Transverse colon (tissue), 4 donors: ENCODE results near the gene FGF2. TPM values are rescaled to one million over a fixed set of nuclear protein-coding genes. Genes with fewer than 3 reads are reported as not detected.

Experiments used
- DNase-seq: peaks from one replicate; pipeline ENCODE4 v3.0.0-alpha.2; 2019
- H3K27ac ChIP-seq, 4 donors: fragments of 200-600 bp; sonication (generic); 2 replicates each; pipeline ENCODE4 v1.5.1; 2016 to 2018; ENCODE audit warnings: inconsistent platforms in 4 of 4
- H3K27me3 ChIP-seq: fragments of 200-600 bp; sonication (generic); 2 replicates; pipeline ENCODE4 v1.5.1; 2017; ENCODE audit warnings: inconsistent platforms
- H3K36me3 ChIP-seq, 4 donors: fragments of 200-600 bp; sonication (generic); 2 replicates each; pipeline ENCODE4 v1.5.1; 2017 to 2019; ENCODE audit warnings: inconsistent platforms in 4 of 4
- H3K4me1 ChIP-seq, 4 donors: fragments of 200-600 bp; sonication (generic); 2 replicates each; pipeline ENCODE4 v1.5.1; 2017 to 2020; ENCODE audit warnings: inconsistent platforms in 4 of 4
- H3K4me3 ChIP-seq, 4 donors: fragments of 200-600 bp; sonication (generic); 1 replicate in 1 of 4; 2 replicates in 3 of 4; pipeline versions ENCODE4 v1.5.1 to v1.6.1; 2017 to 2019; ENCODE audit warnings: inconsistent platforms in 4 of 4
- H3K9me3 ChIP-seq, 2 donors: fragments of 200-600 bp; sonication (generic); 2 replicates each; pipeline ENCODE4 v1.5.1; 2017 to 2019; ENCODE audit warnings: inconsistent platforms in 2 of 2
- CTCF ChIP-seq, 5 experiments: fragments of 200-600 bp in 3 of 5; fragments of 450-650 bp in 2 of 5; sonication (generic) in 3 of 5; IDR thresholded peaks; 1 replicate in 2 of 5; 2 replicates in 3 of 5; pipeline ENCODE4 v1.5.1; 2016 to 2017; ENCODE audit warnings: antibody characterized with exemption in 5 of 5, inconsistent platforms in 3 of 5, mild to moderate bottlenecking in 2 of 5, moderate library complexity in 1 of 5
- EP300 ChIP-seq: sonication (generic); formaldehyde crosslinking; IDR thresholded peaks from one replicate; pipeline ENCODE4 v1.6.1; 2017; ENCODE audit warnings: antibody characterized with exemption, low read depth
- POLR2A ChIP-seq: fragments of 450-650 bp; IDR thresholded peaks from one replicate; pipeline ENCODE4 v1.6.1; 2016; ENCODE audit warnings: antibody characterized with exemption, mild to moderate bottlenecking, moderate library complexity
- POLR2AphosphoS5 ChIP-seq, 3 donors: sonication (generic); formaldehyde crosslinking; IDR thresholded peaks; one replicate each; pipeline ENCODE4 v1.6.1; 2016; ENCODE audit warnings: antibody characterized with exemption in 3 of 3
- WGBS, 2 donors: methylation state at CpG; one replicate each; pipeline ENCODE4 v1.1.5; 2018; ENCODE audit warnings: low coverage in 1 of 2; 5-methylcytosine and 5-hydroxymethylcytosine counted together
- in situ Hi-C, 4 donors: fragments of 200-750 bp; cut with MboI; loops; one replicate each; pipeline versions ENCODE4 v1.15.0 to v1.15.1; 2017; ENCODE audit warnings: low sequenced_read_pairs in 3 of 4, low pct_ligation_motif_present in 1 of 4, low pct_unique_long_range_greater_than_20kb in 1 of 4
- intact Hi-C: fragments of 100-400 bp; cut with DNase I; formaldehyde crosslinking; loops from one replicate; pipeline ENCODE4 v1.15.1; 2023; ENCODE audit warnings: low total_unique reads
- total RNA-seq, 4 donors: library from RNA; depleted of rRNA; stranded (reverse); fragments of >200 nt; gene quantifications; one replicate each; pipeline ENCODE4 v1.1.0, GENCODE V29; 2016

The FGF2 gene
- total RNA-seq, 4 donors from 2014 or later, result 1.9 to 8.6 (median 5.8) TPM

- no peak for TF ChIP-seq POLR2AphosphoS5 (IDR thresholded peaks at IDR 0.05)
- no peak for TF ChIP-seq EP300
- TF ChIP-seq CTCF (IDR thresholded peaks at IDR 0.05), result no peak
- no peak for TF ChIP-seq POLR2A
- H3K4me1 ChIP-seq, result peaks cover 0 to 22% (median 9%) of the 10 kb centered on the region in 4 donors
- H3K27me3 ChIP-seq, result no peaks in the 10 kb centered on the region
- no peak for DNase-seq
- peak overlapping the region in 3 of 4 donors; percentile 77 to 93 (median 89) for H3K27ac ChIP-seq
- in situ Hi-C loops (loop anchor here (10.0 to 25.0 kb wide), 4 partner anchors 156 to 334 kb away; no protein-coding TSS in a partner anchor), intact Hi-C loops (loop anchor here (5.0 to 10.0 kb wide), 2 partner anchors 94 to 316 kb away; partner anchors contain the start of gene FGF2)
- 93% methylated on average over 5 of the region's 5 CpGs; no CpG with 5 or more reads in 1 of the 2 donors for WGBS, 2 donors
- peak overlapping the region in 2 of 4 donors; percentile 74 to 83 for H3K4me3 ChIP-seq
- no peaks in the 10 kb centered on the region for H3K9me3 ChIP-seq
- no peaks in the 10 kb centered on the region for H3K36me3 ChIP-seq
Measured at GRCh38 chr4:122921300-122921699, 94.7 kb downstream of the FGF2 start.

- peaks cover 0 to 22% (median 9%) of the 10 kb centered on the region in 4 donors for H3K4me1 ChIP-seq
- H3K36me3 ChIP-seq, result no peaks in the 10 kb centered on the region
- no peaks in the 10 kb centered on the region for H3K9me3 ChIP-seq
- TF ChIP-seq CTCF (IDR thresholded peaks at IDR 0.05), result peak in 1 of 5 experiments; percentile 1
- no peak for TF ChIP-seq EP300
- peak in 1 of 3 donors; percentile 18 for TF ChIP-seq POLR2AphosphoS5 (IDR thresholded peaks at IDR 0.05)
- no peak for TF ChIP-seq POLR2A
- in situ Hi-C loops, result loop anchor here (10.0 to 25.0 kb wide), 4 partner anchors 157 to 335 kb away; no protein-coding TSS in a partner anchor
- H3K27ac ChIP-seq, result peak within 1 kb of the TSS; percentile 77 to 93 (median 88)
- no peaks in the 10 kb centered on the region for H3K27me3 ChIP-seq
- peak within 1 kb of the TSS; percentile 63 to 83 (median 72) for H3K4me3 ChIP-seq
- 0% methylated on average over 29 of the region's 63 CpGs; no CpG with 5 or more reads in 1 of the 2 donors for WGBS, 2 donors
- intact Hi-C loops, result loop anchor here (5.0 to 10.0 kb wide), 2 partner anchors 95 to 317 kb away; partner anchors contain the start of gene FGF2
- DNase-seq, result peak; percentile 61
Measured at GRCh38 chr4:122921971-122922876, 95.6 kb downstream of the FGF2 start, which contains the start of gene NUDT6. NUDT6 (minus strand) TSS chr4:122922597; CDS start chr4:122922572, 25 bp downstream.

GRCh38 chr4:122922877-122923511 lies 96.4 kb downstream of the FGF2 start:
- in situ Hi-C loops, result loop anchor here (10.0 to 25.0 kb wide), 4 partner anchors 158 to 336 kb away; no protein-coding TSS in a partner anchor
- intact Hi-C loops, result loop anchor here (5.0 to 10.0 kb wide), 2 partner anchors 96 to 318 kb away; partner anchors contain the start of gene FGF2

More at GRCh38 chr4:122922877-122923511, 96.4 kb downstream of the FGF2 start:
- no peaks in the 10 kb centered on the region for H3K27me3 ChIP-seq
- H3K4me3 ChIP-seq, result peak overlapping the region; percentile 63 to 83 (median 72)
- no peaks in the 10 kb centered on the region for H3K36me3 ChIP-seq
- peak; percentile 88 for DNase-seq
- 0% methylated on average over 6 to 34 of the region's 34 CpGs for WGBS, 2 donors
- TF ChIP-seq EP300 (no peak), POLR2AphosphoS5 (IDR thresholded peaks at IDR 0.05) (peak in 2 of 3 donors; percentile 27 to 42), CTCF (IDR thresholded peaks at IDR 0.05) (no peak), POLR2A (no peak)
- no peaks in the 10 kb centered on the region for H3K9me3 ChIP-seq
- H3K4me1 ChIP-seq, result peaks cover 0 to 22% (median 9%) of the 10 kb centered on the region in 4 donors
- H3K27ac ChIP-seq, result peak overlapping the region; percentile 77 to 93 (median 88)
